H1 (cell line): Measurements from ENCODE around the gene CA10.

ENCODE experiments used
- EGR1 ChIP-seq: IDR thresholded peaks from 2 replicates; pipeline ENCODE4 v1.6.1; 2011; ENCODE audit warnings: low read depth, low read length, borderline replicate concordance
- FOSL1 ChIP-seq: IDR thresholded peaks from 2 replicates; pipeline ENCODE4 v1.6.1; 2011; ENCODE audit warnings: mild to moderate bottlenecking, low read depth, low read length, moderate library complexity; ENCODE audit not compliant: insufficient read depth
- POLR2A ChIP-seq, 2 experiments: IDR thresholded peaks; 1 replicate in 1 of 2; 2 replicates in 1 of 2; pipeline ENCODE4 v1.6.1; 2011; ENCODE audit warnings: low read depth in 2 of 2, low read length in 2 of 2, mild to moderate bottlenecking in 2 of 2; ENCODE audit errors: control extremely low read depth in 1 of 2
- RNF2 ChIP-seq: fragments of 200-900, 300-1000 bp; sonication (generic); IDR thresholded peaks from 2 replicates; pipeline ENCODE4 v1.7.1; 2016; ENCODE audit warnings: borderline replicate concordance, low read depth, mild to moderate bottlenecking, antibody characterized with exemption, low read length; ENCODE audit not compliant: poor library complexity, severe bottlenecking; ENCODE audit errors: missing control alignments
- YY1 ChIP-seq: IDR thresholded peaks from 2 replicates; pipeline ENCODE4 v1.6.1; 2011; ENCODE audit warnings: low read depth, mild to moderate bottlenecking, low read length
- TF ChIP-seq, protein P1 (sequence below), 3 experiments: IDR thresholded peaks; 1 replicate in 2 of 3; 2 replicates in 1 of 3; pipeline versions ENCODE4 v1.5.1 to v1.6.1; 2011; ENCODE audit warnings: low read length in 3 of 3, mild to moderate bottlenecking in 3 of 3, inconsistent platforms in 2 of 3, low read depth in 1 of 3, moderate library complexity in 1 of 3; ENCODE audit not compliant: insufficient read depth in 1 of 3; ENCODE audit errors: control extremely low read depth in 1 of 3

DNA sequence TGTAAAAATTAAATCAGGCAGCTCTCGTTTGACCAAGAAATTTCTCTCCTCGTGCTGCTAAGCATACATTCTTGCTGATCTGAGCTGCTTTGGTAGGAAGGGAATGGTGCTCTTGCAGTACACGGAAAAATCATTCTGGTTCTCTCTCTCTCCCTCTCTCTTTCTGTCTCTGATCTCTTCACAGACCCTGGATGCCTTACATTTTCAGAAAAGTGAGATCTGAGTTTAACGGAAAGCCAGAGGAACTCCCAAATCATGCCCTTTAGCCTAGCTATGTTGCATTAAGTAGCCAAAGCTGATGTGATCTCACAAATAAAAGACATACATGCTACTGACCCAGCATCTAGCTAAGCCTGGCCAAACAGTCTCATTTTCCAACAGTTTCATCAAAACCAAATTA is 4.0 kb downstream of the CA10 start:
- TF ChIP-seq, protein P1, sequence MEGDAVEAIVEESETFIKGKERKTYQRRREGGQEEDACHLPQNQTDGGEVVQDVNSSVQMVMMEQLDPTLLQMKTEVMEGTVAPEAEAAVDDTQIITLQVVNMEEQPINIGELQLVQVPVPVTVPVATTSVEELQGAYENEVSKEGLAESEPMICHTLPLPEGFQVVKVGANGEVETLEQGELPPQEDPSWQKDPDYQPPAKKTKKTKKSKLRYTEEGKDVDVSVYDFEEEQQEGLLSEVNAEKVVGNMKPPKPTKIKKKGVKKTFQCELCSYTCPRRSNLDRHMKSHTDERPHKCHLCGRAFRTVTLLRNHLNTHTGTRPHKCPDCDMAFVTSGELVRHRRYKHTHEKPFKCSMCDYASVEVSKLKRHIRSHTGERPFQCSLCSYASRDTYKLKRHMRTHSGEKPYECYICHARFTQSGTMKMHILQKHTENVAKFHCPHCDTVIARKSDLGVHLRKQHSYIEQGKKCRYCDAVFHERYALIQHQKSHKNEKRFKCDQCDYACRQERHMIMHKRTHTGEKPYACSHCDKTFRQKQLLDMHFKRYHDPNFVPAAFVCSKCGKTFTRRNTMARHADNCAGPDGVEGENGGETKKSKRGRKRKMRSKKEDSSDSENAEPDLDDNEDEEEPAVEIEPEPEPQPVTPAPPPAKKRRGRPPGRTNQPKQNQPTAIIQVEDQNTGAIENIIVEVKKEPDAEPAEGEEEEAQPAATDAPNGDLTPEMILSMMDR (IDR thresholded peaks at IDR 0.05; ENCODE audit: control extremely low read depth in 1 of 3, insufficient read depth in 1 of 3, low read depth in 1 of 3, low read length in 3 of 3): no peak
- TF ChIP-seq POLR2A (IDR thresholded peaks at IDR 0.05; ENCODE audit: control extremely low read depth in 1 of 2, low read depth in 2 of 2, low read length in 2 of 2): no peak
- TF ChIP-seq FOSL1: no peak
- no peak for TF ChIP-seq RNF2
- TF ChIP-seq YY1: no peak
- TF ChIP-seq EGR1: no peak
